DMS114 treated with DMSO at 0.1 percent for 48 hours (cell line): Measurements from ENCODE around the gene THSD7B.

Source experiments
- DNase-seq: peaks from one replicate; lab custom pipeline; 2025; ENCODE audit not compliant: unreplicated experiment; lab: John Stamatoyannopoulos, UW

The THSD7B gene

DNA sequence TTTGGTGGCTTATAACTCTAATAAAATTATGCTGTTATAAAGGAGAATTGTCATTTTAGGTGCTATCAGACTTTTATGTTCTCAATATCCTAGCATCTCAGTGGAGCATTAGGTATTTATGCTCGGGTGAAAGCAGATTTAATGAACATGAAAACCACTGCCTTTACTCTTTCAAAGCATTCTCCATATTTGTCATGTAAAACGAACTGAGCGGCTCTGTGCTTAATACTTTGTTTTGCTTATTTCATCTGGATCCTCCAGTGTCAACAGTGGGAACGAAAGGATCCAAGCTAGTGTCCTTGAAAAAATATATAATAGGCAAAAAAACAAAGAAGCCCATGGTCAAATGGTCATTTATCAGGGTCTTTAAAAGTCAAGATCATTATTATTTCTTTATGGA is 53.5 kb downstream of the THSD7B start:
- no peak for DNase-seq

GRCh38 chr2:136823291-136823690 is 57.9 kb downstream of the THSD7B start:
- DNase-seq = no peak

DNA sequence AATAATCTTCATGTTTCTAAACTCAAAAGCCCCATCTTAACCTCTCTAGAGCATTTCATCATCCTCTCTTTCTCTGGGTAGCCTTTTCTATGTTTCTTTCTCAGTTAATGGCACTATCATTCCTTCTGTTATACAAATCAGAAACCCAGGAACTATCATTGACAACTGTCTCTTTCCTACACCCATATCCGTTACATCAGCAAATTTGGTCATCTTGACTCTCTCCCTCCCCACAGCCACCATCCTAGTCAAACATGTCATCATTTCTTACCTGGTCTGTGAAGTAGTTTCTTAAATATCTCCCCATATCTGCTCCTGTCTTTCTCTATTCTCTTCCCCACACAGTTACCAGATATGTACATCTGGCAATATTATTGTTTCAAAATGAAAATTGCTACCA is 62.8 kb downstream of the THSD7B start:
- no peak for DNase-seq

GRCh38 chr2:136828774-136829173 is 63.4 kb downstream of the THSD7B start:
- no peak for DNase-seq

DNA sequence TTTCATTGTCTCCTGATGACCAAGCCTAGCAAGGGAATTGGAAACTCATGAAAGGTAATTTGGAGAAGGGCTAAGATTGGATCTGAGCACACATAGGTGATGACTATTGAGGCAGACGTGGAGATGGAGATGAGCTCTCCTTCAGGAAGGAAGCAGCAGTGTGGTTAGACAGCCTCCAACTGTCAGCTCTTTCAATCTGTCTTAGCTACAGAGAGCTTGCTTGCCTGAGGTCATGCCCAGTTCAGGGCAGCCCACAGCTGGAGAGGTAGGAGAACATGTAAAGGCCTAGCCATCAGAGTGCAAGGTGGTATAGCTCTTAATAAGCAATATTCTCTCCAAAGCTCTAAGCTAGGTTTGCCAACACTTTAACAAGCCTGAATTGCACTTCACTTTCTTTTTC is 79.2 kb downstream of the THSD7B start:
- no peak for DNase-seq

GRCh38 chr2:136858656-136859055 is 93.3 kb downstream of the THSD7B start:
- no peak for DNase-seq

DNA sequence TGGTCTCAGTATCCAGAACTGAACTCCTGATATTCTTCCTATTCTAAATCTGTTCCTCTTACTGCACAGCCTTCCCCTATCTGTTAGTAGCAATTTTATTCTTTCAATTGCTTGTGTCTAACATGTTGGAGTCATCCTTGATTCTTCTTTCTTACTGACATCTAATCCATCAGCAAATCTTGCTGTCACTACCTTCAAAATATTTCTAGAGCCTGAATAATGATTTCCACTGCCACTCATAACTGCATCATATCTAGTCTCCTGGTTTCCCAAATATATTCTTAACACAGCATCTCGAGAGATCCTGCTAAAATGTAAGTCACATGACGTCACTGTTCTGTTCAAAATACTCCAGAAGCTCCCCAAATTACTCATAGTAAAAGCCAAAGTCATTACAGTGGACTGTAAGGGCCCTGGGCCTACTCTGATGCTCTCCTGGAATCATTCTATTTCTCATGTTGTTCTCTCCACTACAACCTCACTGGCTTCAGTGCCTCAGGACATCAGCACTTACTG is 95.2 kb downstream of the THSD7B start:
- DNase-seq = no peak

DNA sequence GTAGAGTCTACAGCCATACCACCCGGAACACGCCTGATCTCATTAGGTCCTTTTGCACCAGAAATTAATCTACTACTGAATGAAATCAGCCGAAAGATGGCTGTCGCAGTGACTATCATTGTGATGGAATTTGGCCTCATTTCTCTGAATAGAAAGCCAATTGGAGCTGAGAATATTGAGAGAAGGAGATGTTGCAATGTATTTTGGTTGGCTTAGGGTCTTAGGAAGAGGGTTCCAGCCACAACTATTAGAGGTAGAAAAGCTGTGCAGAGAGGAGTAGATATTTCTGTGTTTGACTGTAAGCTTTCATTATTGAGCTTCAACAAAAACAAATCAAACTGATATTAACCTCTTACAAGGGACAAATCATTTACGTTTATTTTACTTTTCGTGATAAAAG is 98.1 kb downstream of the THSD7B start:
- no peak for DNase-seq

DNA sequence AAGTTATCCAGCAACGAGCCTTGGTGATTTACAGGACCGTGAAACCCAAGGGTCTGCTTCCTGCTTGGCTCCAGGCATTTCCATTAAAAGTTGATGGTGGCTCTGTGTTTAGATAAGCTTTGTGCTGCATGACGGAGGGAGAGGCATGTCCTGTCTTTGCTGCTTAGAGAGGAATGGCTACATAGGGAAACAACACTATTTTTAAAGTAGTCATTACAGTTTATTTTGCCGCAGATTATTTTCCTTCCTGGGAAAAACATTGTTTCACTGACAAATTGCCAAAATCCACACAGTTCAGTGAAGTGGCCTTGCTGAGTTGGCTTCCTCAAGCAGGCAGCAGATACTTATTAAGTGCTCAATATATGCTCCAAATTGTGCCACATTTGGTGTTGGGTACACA is 98.5 kb downstream of the THSD7B start:
- DNase-seq = no peak

GRCh38 chr2:136871424-136871823 is 106.1 kb downstream of the THSD7B start:
- DNase-seq = no peak

DNA sequence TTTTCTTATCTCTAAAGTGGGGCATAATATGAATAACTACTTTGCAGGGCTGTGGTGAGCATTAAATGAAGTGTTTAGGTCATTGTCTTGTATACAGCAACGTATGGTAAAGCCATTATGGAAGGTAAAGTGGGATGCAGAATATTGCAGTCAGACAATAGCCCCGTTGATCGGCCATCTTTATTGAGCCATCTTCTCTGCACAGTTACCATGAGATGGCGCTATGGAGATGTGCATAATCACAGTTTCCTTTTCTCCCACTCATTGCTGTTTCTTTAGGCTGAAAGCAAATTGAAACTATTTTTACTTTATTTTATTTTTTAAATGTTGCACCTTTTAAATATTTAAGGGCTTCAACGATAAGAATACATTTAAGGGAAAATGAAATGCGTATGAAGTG is 108.9 kb downstream of the THSD7B start:
- DNase-seq = no peak

DNA sequence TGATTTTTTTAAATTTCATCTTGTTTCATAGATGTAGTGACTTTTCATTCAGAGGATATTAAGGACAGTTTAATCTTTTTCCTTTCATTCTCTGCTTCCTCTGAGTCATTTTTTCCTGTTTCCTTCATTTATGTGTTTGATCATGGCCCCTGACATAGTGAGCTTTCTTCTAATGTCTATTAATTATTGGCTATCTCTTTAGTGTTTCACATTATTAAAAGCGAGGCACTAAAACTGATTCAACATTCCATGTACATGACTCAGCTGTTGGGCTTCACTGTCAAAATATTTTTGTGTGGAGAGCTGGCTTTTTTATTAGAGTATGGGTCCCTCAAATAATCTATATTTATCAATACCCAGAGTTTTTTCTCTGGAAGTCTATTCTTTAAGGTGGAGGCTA is 125.8 kb downstream of the THSD7B start:
- DNase-seq = no peak

GRCh38 chr2:136894007-136894634 is 128.8 kb downstream of the THSD7B start:
- DNase-seq = no peak

DNA sequence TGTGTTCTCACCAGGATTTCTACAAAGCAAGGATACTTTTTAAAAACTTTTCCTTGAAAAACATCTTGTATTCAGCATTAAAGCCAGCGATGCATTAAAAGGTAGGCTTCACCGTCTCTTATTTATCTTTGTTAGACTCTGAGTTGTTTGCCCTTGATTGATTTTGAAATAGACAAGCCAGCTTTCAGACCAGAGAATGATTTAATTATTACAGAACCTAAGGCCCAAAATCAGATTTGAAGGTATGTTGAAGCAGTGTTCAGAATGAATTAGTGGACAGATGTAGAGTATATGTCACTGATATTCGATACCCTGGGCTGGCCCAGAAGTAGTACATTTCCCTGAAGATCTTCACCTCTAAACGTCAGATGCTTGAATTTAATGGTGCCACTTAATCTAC is 136.4 kb downstream of the THSD7B start:
- DNase-seq = no peak

- DNase-seq = no peak
Measured at GRCh38 chr2:136905779-136906178, 140.4 kb downstream of the THSD7B start.

GRCh38 chr2:136909777-136910176 is 144.4 kb downstream of the THSD7B start:
- no peak for DNase-seq

GRCh38 chr2:136916131-136916530 is 150.8 kb downstream of the THSD7B start:
- DNase-seq = no peak

DNA sequence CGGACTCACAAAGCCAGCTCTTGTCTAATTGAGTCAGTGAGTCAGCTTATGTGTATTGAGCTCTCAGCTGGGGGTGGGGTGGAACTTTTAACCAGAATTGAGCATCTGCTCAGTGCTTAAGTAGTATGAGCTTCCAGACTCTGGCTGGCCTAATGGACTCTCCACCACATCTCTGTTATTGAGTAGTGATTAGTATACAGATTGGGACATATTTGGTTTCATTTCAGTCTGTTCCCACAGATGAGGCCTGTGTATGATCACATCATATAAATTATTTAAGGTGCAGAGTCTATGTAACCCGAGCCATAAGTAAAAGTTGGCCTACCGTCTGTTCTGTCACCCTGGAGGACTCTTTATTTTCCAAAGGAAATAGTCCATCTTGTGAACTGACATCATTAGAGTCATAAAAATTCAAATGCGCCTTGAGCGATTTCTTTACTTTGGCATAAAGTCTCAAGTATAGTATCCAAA is 152.1 kb downstream of the THSD7B start:
- no peak for DNase-seq

- DNase-seq = no peak
Measured at GRCh38 chr2:136919682-136920081, 154.3 kb downstream of the THSD7B start.

- DNase-seq = no peak
Measured at GRCh38 chr2:136920652-136921333, 155.4 kb downstream of the THSD7B start.

DNA sequence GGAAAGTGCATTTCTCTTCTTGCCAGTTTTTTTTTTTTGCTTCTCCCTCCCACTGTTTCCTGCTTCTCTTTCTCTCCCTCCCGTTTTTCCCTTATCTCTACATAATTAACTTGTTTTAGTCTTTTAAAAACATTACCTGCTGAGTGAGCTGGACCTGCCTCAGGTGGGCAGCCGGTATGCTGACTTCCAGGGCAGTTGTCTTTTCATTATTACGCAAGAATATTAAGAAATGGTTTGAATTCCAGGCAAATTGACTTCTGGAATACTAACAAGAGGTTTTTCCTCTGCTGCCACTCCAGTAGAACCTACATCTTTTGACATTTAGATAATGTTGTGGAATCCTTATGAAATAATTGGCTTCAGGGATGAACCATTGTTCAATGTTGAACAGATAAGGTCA is 161.8 kb downstream of the THSD7B start:
- no peak for DNase-seq

DNA sequence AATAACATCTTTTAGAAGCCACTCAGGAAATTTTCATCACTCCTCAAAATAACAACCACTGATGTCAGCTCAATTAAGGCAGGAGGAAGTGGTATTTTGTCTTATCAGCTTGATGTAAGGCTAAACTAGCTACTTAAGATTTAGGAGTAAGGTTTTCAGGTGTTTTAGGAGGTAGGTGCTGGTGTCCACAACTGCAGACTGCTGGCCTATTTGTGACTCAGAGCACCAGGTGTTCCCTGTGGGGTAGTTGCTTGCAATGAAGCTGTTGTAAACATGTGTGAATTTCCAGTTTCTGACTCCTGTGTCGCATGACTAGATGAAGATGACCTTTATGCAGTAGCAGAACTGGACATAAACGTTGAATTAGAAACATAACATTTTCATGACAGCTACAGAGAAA is 164.2 kb downstream of the THSD7B start:
- DNase-seq = no peak

- DNase-seq = no peak
Measured at GRCh38 chr2:136932700-136933099, 167.4 kb downstream of the THSD7B start.
